Body of pancreas (tissue), 4 donors: ENCODE data around the gene DMRT2.

Source experiments
- CTCF ChIP-seq, 7 experiments: fragments of 450-650 bp in 4 of 7; fragments of 200-600 bp in 3 of 7; sonication (generic) in 3 of 7; IDR thresholded peaks; one replicate each; pipeline ENCODE4 v1.5.1; 2016 to 2019; ENCODE audit warnings: antibody characterized with exemption in 7 of 7
- POLR2A ChIP-seq, 3 donors: fragments of 450-650 bp; IDR thresholded peaks; one replicate each; pipeline ENCODE4 v1.6.1; 2016; ENCODE audit warnings: antibody characterized with exemption in 3 of 3, mild to moderate bottlenecking in 2 of 3

GRCh38 chr9:1013021-1013420, 37.1 kb upstream of the DMRT2 start:
- TF ChIP-seq CTCF (IDR thresholded peaks at IDR 0.05) (no peak), POLR2A (IDR thresholded peaks at IDR 0.05) (no peak)
